K562 (cell line): ENCODE data around the gene U2SURP. TPM values are rescaled to one million over a fixed set of nuclear protein-coding genes. Genes with fewer than 3 reads are reported as not detected.

Experiments used
- ATAC-seq: fragments of 200-7000 bp; cut with Tn5 transposase; 3 replicates; pipeline ENCODE4 v1.9.1; 2020; ENCODE audit warnings: moderate library complexity
- BruUV-seq: library from RNA; stranded (reverse); fragments of 400-500 nt; replicated peaks from 2 replicates; lab custom pipeline; 2021; lab: Mats Ljungman, UMichigan
- CTCF ChIA-PET: fragments of 300-600 bp; formaldehyde crosslinking; extraction: SDS; loops from one replicate; lab custom pipeline; 2021; ENCODE audit warnings: low intra/inter-chr PET ratio; lab: Yijun Ruan, JAX
- POLR2A ChIA-PET: fragments of 300-600, 350-650 bp; sonication (Branson Sonifier 250); formaldehyde crosslinking; extraction: SDS; loops from one replicate; lab custom pipeline; 2021; ENCODE audit warnings: antibody characterized with exemption, inconsistent platforms; lab: Yijun Ruan, JAX
- DNase-seq, 4 experiments: peaks; one replicate each; pipeline versions ENCODE4 v3.0.0 to v3.0.0-alpha.2; 2011 to 2018; ENCODE audit warnings: low spot score in 3 of 4, mixed read lengths in 3 of 4; ENCODE audit errors: extremely low read depth in 1 of 4
- FAIRE-seq: peaks from 2 replicates; lab custom pipeline; 2011; peaks lifted over from hg19 to GRCh38; lab: Jason Lieb, UNC
- H2AFZ ChIP-seq: 2 replicates; pipeline ENCODE4 v1.6.0; 2011; ENCODE audit warnings: low read depth, low read length, control low read depth, inconsistent platforms
- H3K27ac ChIP-seq: fragments of 200-600 bp; 3 replicates; pipeline ENCODE4 v1.8.0; 2011; ENCODE audit warnings: low read depth, mild to moderate bottlenecking, control low read depth, inconsistent platforms, low read length, moderate library complexity, mixed read lengths; ENCODE audit errors: extremely low read depth
- H3K27me3 ChIP-seq, 2 experiments: fragments of 300-600 bp in 1 of 2; 2 replicates in 1 of 2; 3 replicates in 1 of 2; pipeline versions ENCODE4 v1.6.0 to v1.8.0; 2011; ENCODE audit warnings: inconsistent platforms in 2 of 2, low read length in 2 of 2, mild to moderate bottlenecking in 1 of 2, mixed read lengths in 1 of 2, moderate library complexity in 1 of 2; ENCODE audit not compliant: control insufficient read depth in 2 of 2, insufficient read depth in 2 of 2
- H3K36me3 ChIP-seq: fragments of 300-600 bp; 3 replicates; pipeline ENCODE4 v1.8.0; 2011; ENCODE audit warnings: mild to moderate bottlenecking, low read length, inconsistent platforms; ENCODE audit not compliant: control insufficient read depth, insufficient read depth
- H3K4me1 ChIP-seq, 2 experiments: fragments of 200-600 bp in 1 of 2; replicated peaks in 1 of 2; 2 replicates in 1 of 2; 3 replicates in 1 of 2; pipeline versions ENCODE4 v1.5.1 to v1.8.0; 2011; ENCODE audit warnings: inconsistent platforms in 2 of 2, low read length in 2 of 2, mild to moderate bottlenecking in 1 of 2, mixed read lengths in 1 of 2, moderate library complexity in 1 of 2; ENCODE audit not compliant: control insufficient read depth in 2 of 2, insufficient read depth in 2 of 2
- H3K4me2 ChIP-seq: 2 replicates; pipeline ENCODE4 v1.6.1; 2011; ENCODE audit warnings: low read length, control low read depth, inconsistent platforms, mixed read lengths; ENCODE audit not compliant: insufficient read depth
- H3K4me3 ChIP-seq: fragments of 200-600 bp; sonication (generic), shearing (Covaris generic); 2 replicates; pipeline ENCODE4 v1.5.1; 2016; ENCODE audit warnings: control low read depth, inconsistent platforms
- H3K79me2 ChIP-seq: fragments of 200-600 bp; 3 replicates; pipeline ENCODE4 v1.8.0; 2011; ENCODE audit warnings: low read length, inconsistent platforms; ENCODE audit not compliant: control insufficient read depth, insufficient read depth
- H3K9ac ChIP-seq, 2 experiments: 2 replicates each; pipeline versions ENCODE4 v1.6.0 to v1.6.1; 2011; ENCODE audit warnings: low read depth in 2 of 2, low read length in 2 of 2, control low read depth in 1 of 2, inconsistent platforms in 1 of 2, mild to moderate bottlenecking in 1 of 2, mixed read lengths in 1 of 2; ENCODE audit not compliant: insufficient read depth in 1 of 2
- H3K9me1 ChIP-seq: one replicate; pipeline ENCODE4 v1.6.0; 2011; ENCODE audit warnings: inconsistent platforms, mild to moderate bottlenecking, low read length, moderate library complexity; ENCODE audit not compliant: control insufficient read depth, insufficient read depth
- H3K9me3 ChIP-seq: replicated peaks from 2 replicates; pipeline ENCODE4 v1.5.1; 2011; ENCODE audit warnings: low read depth, low read length, inconsistent platforms; ENCODE audit not compliant: control insufficient read depth, insufficient read depth
- H4K20me1 ChIP-seq: replicated peaks from 2 replicates; pipeline ENCODE4 v1.6.1; 2011; ENCODE audit warnings: low read length, inconsistent platforms, mixed read lengths; ENCODE audit not compliant: control insufficient read depth, insufficient read depth
- CBX2 ChIP-seq: fragments of 200-600 bp; sonication (generic); IDR thresholded peaks from one replicate; pipeline ENCODE4 v1.6.1; 2012; ENCODE audit warnings: mild to moderate bottlenecking, low read length, inconsistent platforms; ENCODE audit not compliant: insufficient read depth, poor library complexity, severe bottlenecking
- ELF2 ChIP-seq: fragments of 250-450 bp; sonication (Bioruptor Pico); IDR thresholded peaks from 2 replicates; pipeline ENCODE4 v1.5.0; 2021; ENCODE audit warnings: mild to moderate bottlenecking
- FOXM1 ChIP-seq, 2 experiments: fragments of 450-650 bp in 1 of 2; sonication (generic) in 1 of 2; formaldehyde crosslinking in 1 of 2; IDR thresholded peaks; 2 replicates each; pipeline versions ENCODE4 v1.6.1 to v1.9.0; 2017 to 2022; ENCODE audit warnings: low read depth in 2 of 2, mild to moderate bottlenecking in 2 of 2, missing genetic modification reagents in 1 of 2, moderate library complexity in 1 of 2
- GATAD2B ChIP-seq: fragments of 450-650 bp; IDR thresholded peaks from 2 replicates; pipeline ENCODE4 v1.6.1; 2017; ENCODE audit warnings: mild to moderate bottlenecking, borderline replicate concordance
- MYBL2 ChIP-seq, 2 experiments: fragments of 450-650 bp in 1 of 2; sonication (generic) in 1 of 2; formaldehyde crosslinking in 1 of 2; IDR thresholded peaks; 2 replicates each; pipeline versions ENCODE4 v1.6.1 to v1.8.1; 2017 to 2022; ENCODE audit warnings: borderline replicate concordance in 1 of 2, inconsistent platforms in 1 of 2, low read depth in 1 of 2, mild to moderate bottlenecking in 1 of 2, missing genetic modification reagents in 1 of 2, moderate library complexity in 1 of 2
- NR2F6 ChIP-seq: fragments of 450-650 bp; formaldehyde crosslinking; IDR thresholded peaks from 2 replicates; pipeline ENCODE4 v1.4.0; 2020; ENCODE audit warnings: mild to moderate bottlenecking
- RBM17 ChIP-seq: fragments of 200-400 bp; formaldehyde crosslinking; IDR thresholded peaks from 2 replicates; pipeline ENCODE4 v1.6.1; 2017; ENCODE audit warnings: low read depth, mild to moderate bottlenecking, low read length, borderline replicate concordance
- SMARCC2 ChIP-seq: fragments of 450-650 bp; IDR thresholded peaks from 2 replicates; pipeline ENCODE4 v1.6.1; 2017; ENCODE audit warnings: antibody characterized with exemption, moderate library complexity, mild to moderate bottlenecking, low read depth
- YY1 ChIP-seq, 3 experiments: IDR thresholded peaks; 2 replicates each; pipeline ENCODE4 v1.6.1; 2011; ENCODE audit warnings: low read length in 2 of 3, mild to moderate bottlenecking in 2 of 3, moderate library complexity in 2 of 3, borderline replicate concordance in 1 of 3, control low read depth in 1 of 3, low read depth in 1 of 3; ENCODE audit not compliant: insufficient read depth in 3 of 3, insufficient replicate concordance in 2 of 3, control insufficient read depth in 1 of 3, insufficient read length in 1 of 3; ENCODE audit errors: extremely low read depth in 1 of 3
- ZNF699 ChIP-seq: fragments of 250-450 bp; sonication (Bioruptor Pico); IDR thresholded peaks from 2 replicates; pipeline ENCODE4 v1.8.0; 2021; ENCODE audit warnings: mild to moderate bottlenecking, moderate library complexity; ENCODE audit not compliant: insufficient replicate concordance
- WGBS: fragments of 100-300 bp; shearing (Covaris generic); methylation state at CpG from one replicate; pipeline ENCODE4 v1.1.6; 2016; ENCODE audit warnings: low coverage, mixed read lengths; ENCODE audit not compliant: insufficient coverage; ENCODE audit errors: missing lambda C conversion rate; 5-methylcytosine and 5-hydroxymethylcytosine counted together
- in situ Hi-C: fragments of 300-500 bp; cut with MboI; formaldehyde crosslinking; loops from 4 replicates; pipeline ENCODE4 v1.15.0; 2018; ENCODE audit warnings: inconsistent platforms, mixed read lengths
- intact Hi-C: fragments of 100-400 bp; cut with micrococcal nuclease; formaldehyde crosslinking; loops from 2 replicates; pipeline ENCODE4 v1.14.2; 2022
- polyA plus RNA-seq, 8 experiments: library from polyadenylated mRNA; depleted of rRNA in 4 of 8; stranded (reverse) in 5 of 8; unstranded in 3 of 8; fragments of >200 nt; fragmentation: Nextera tagmentation in 2 of 8; fragmentation: Illumina TruSeq in 1 of 8; extraction: Ambion mirVana in 2 of 8; extraction: Trizol in 1 of 8; gene quantifications; 2 replicates each; pipeline versions ENCODE4 v1.2.1 to v1.2.3, GENCODE V29; 2011 to 2014; ENCODE audit warnings: inconsistent platforms in 1 of 8, missing spikeins in 1 of 8
- total RNA-seq, 7 experiments: library from RNA; depleted of rRNA in 6 of 7; stranded (reverse); fragments of >200 nt in 6 of 7; fragmentation: Illumina TruSeq in 2 of 7; extraction: Trizol in 2 of 7; gene quantifications; 2 replicates each; pipeline versions ENCODE4 v1.2.1 to v1.2.3, GENCODE V29; 2011 to 2021; ENCODE audit warnings: low replicate concordance in 1 of 7
- TF ChIP-seq, protein P1 (sequence below), 2 experiments: fragments of 450-650 bp in 1 of 2; sonication (generic) in 1 of 2; formaldehyde crosslinking; conservative IDR thresholded peaks; 2 replicates each; pipeline versions ENCODE4 v1.4.0 to v1.8.1; 2020 to 2022; ENCODE audit warnings: mild to moderate bottlenecking in 1 of 2, missing genetic modification reagents in 1 of 2
- TF ChIP-seq, protein P2 (sequence below): fragments of 250-450 bp; sonication (Bioruptor Pico); IDR thresholded peaks from 2 replicates; pipeline ENCODE4 v1.5.0; 2021; ENCODE audit warnings: mild to moderate bottlenecking, moderate library complexity
- TF ChIP-seq, protein P3 (sequence below), 3 experiments: IDR thresholded peaks in 2 of 3; conservative IDR thresholded peaks in 1 of 3; 2 replicates each; pipeline ENCODE4 v1.5.1; 2011 to 2012; ENCODE audit warnings: low read length in 3 of 3, mild to moderate bottlenecking in 3 of 3, control low read depth in 2 of 3, improper control_type of control experiment in 1 of 3, inconsistent platforms in 1 of 3, low read depth in 1 of 3, mixed read lengths in 1 of 3, moderate library complexity in 1 of 3; ENCODE audit not compliant: insufficient read depth in 2 of 3

Gene U2SURP
- total and polyA plus RNA-seq, 9 of the 15 experiments (the other 6 are each of a cell fraction or from before 2014, with no cell fraction given) = 128 to 322 (median 191) TPM

DNA sequence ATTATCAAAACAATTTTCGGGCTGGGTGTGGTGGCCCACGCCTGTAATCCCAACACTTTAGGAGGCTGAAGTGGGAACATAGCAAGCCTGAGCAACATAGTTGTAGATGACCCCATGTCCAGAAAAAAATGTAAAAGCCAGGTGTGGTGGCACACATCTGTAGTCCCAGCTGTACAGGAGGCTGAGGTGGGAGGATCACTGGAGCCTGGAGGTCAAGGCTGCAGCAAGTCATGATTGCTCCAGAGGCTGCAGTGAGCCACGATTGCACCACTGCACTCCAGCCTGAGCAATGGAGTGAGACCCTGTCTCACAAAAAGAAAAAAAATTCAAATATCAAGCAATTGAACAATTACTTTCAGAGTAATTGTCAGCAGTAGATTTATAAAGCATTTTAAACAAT, 29.9 kb upstream of the U2SURP start:
- no peak for FAIRE-seq
- Histone ChIP-seq H3K4me3 (no peak overlapping the region), H3K9me3 (no peaks in the 10 kb centered on the region), H3K27ac (no peak overlapping the region), H3K4me2 (no peak overlapping the region), H3K9me1 (no peaks in the 10 kb centered on the region), H3K4me1 (peaks cover 9 to 17% of the 10 kb centered on the region in 2 experiments; a peak in 4 of 5 replicates), H4K20me1 (no peaks in the 10 kb centered on the region), H3K36me3 (no peaks in the 10 kb centered on the region), H3K9ac (no peak overlapping the region), H3K79me2 (no peaks in the 10 kb centered on the region), H3K27me3 (no peaks in the 10 kb centered on the region), H2AFZ (no peak overlapping the region)
- no peak for DNase-seq
- CTCF ChIA-PET = no interaction called here
- no TSS peak for BruUV-seq
- in situ Hi-C loops (no loop called here), intact Hi-C loops (no loop called here)
- no peak for ATAC-seq
- POLR2A ChIA-PET = interaction anchor here (1.0 to 1.2 kb wide), 2 partner anchors 9 to 10 kb away, joined by 3 to 5 read pairs; no protein-coding TSS in a partner anchor
- WGBS = 53% methylated on average over 3 of the region's 3 CpGs
- TF ChIP-seq SMARCC2 (no peak), YY1 (IDR thresholded peaks at IDR 0.05; ENCODE audit: borderline replicate concordance in 1 of 3, control insufficient read depth in 1 of 3, extremely low read depth in 1 of 3, insufficient read depth in 3 of 3, insufficient read length in 1 of 3, insufficient replicate concordance in 2 of 3, low read depth in 1 of 3, low read length in 2 of 3) (no peak), FOXM1 (IDR thresholded peaks at IDR 0.05; ENCODE audit: low read depth) (no peak), FOXM1 (CRISPR knock-in tag; IDR thresholded peaks at IDR 0.05; ENCODE audit: low read depth) (no peak), CBX2 (no peak), RBM17 (no peak), ELF2 (CRISPR knock-in tag) (no peak), NR2F6 (CRISPR knock-in tag) (no peak), MYBL2 (IDR thresholded peaks at IDR 0.05; ENCODE audit: low read depth) (no peak), MYBL2 (CRISPR knock-in tag; IDR thresholded peaks at IDR 0.05; ENCODE audit: borderline replicate concordance) (no peak), ZNF699 (CRISPR knock-in tag) (no peak), GATAD2B (no peak)
- TF ChIP-seq, protein P1, sequence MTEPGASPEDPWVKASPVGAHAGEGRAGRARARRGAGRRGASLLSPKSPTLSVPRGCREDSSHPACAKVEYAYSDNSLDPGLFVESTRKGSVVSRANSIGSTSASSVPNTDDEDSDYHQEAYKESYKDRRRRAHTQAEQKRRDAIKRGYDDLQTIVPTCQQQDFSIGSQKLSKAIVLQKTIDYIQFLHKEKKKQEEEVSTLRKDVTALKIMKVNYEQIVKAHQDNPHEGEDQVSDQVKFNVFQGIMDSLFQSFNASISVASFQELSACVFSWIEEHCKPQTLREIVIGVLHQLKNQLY (CRISPR knock-in tag; conservative IDR thresholded peaks at IDR 0.05) = no peak
- TF ChIP-seq, protein P2, sequence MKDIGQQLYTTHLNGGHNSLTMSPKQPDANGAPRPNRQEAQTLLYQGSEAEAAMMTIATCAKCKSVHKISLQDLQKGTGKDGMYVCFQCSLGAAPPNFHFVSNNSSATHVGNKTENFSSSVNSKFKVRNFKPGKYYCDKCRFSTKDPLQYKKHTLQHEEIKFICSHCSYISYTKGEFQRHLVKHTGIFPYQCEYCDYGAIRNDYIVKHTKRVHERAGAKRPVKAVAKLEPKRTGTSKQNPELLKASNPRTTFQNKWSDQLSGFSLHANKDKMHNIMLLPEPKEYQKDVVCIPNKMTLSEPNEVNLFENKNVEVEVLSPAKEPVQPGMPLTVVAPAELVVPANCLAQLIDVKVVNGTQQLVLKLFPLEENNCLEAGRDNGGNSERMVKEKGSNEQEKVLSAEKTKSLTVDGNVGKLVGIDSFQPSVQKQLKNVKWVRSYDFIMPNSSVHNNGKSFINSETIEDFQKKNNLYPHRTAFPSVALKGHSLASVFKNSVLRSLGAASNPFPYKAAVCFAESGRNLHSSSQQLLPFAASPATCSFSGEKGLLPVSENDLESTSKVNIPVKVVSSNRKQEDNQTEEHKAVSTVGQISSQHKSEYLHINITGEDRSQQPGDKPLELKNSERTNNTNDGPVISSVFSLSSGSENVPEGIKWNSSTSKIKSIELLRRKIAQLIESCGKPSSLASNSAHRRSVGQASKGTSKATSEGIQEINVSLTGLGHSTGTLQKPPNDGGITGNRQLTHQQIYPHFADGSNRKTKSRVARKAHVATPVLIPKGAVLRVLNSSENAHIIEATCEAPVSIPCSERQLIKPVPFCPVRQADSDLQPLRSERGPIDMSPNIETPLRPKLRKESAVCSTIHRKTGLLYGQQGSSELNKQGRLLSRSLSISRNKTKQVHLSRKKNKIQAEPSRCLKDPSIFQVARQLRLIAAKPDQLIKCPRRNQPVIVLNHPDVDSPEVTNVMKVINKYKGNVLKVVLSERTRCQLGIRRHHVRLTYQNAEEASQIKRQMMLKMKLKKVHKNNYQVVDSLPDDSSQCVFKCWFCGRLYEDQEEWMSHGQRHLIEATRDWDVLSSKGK (CRISPR knock-in tag) = no peak
- TF ChIP-seq, protein P3, sequence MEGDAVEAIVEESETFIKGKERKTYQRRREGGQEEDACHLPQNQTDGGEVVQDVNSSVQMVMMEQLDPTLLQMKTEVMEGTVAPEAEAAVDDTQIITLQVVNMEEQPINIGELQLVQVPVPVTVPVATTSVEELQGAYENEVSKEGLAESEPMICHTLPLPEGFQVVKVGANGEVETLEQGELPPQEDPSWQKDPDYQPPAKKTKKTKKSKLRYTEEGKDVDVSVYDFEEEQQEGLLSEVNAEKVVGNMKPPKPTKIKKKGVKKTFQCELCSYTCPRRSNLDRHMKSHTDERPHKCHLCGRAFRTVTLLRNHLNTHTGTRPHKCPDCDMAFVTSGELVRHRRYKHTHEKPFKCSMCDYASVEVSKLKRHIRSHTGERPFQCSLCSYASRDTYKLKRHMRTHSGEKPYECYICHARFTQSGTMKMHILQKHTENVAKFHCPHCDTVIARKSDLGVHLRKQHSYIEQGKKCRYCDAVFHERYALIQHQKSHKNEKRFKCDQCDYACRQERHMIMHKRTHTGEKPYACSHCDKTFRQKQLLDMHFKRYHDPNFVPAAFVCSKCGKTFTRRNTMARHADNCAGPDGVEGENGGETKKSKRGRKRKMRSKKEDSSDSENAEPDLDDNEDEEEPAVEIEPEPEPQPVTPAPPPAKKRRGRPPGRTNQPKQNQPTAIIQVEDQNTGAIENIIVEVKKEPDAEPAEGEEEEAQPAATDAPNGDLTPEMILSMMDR (IDR thresholded peaks at IDR 0.05 in 2 of 3, conservative IDR thresholded peaks at IDR 0.05 in 1 of 3; ENCODE audit: insufficient read depth in 2 of 3, low read depth in 1 of 3, low read length in 3 of 3) = no peak
